Measurements from ENCODE around the gene BCAR1. TPM values are rescaled to one million over a fixed set of nuclear protein-coding genes. Genes with fewer than 3 reads are reported as not detected.
"Not testable (repeated sequence)": the region's sequence is repeated elsewhere in the genome, so short reads cannot be mapped to it uniquely, and the experiment has no call there.

The BCAR1 gene
- total and polyA plus RNA-seq, 4 donors: 25.1 to 98.0 (median 59.0) TPM

DNA sequence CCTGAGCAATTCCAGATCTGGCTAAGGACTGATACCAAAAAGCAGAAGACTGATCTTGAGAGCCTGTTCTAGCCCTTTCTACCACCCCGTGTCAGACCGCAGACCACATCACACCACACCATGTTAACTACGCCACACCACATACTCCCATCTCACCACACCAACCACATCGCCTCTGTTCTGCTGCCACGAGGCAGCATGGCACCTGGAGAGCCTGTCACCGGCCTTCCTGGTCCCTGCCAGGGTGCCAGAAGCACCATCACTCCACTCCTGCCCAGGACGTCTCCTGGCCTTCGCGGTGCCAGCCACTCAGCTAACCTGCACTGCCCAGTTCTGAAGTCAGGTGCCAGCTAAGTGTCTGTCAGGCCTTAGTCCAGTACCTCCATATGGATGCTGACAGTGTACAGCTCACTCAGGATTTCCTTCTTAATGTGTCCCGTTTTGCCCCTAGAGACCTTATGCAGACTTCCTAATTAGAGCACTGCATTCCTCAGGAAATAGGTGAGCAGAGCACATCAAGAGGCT is 37.2 kb upstream of the BCAR1 start:
- no peak overlapping the region for H3K4me3 ChIP-seq (ENCODE audit: low read depth, low read length)
- H3K36me3 ChIP-seq (ENCODE audit: control insufficient read depth, insufficient read depth, low read length): peaks cover 16% of the 10 kb centered on the region
- H3K9me3 ChIP-seq (ENCODE audit: control insufficient read depth, insufficient read depth, low read length): no peaks in the 10 kb centered on the region
- H3K27me3 ChIP-seq (ENCODE audit: control insufficient read depth, insufficient read depth, low read length): no peaks in the 10 kb centered on the region
- DNase-seq (ENCODE audit: low read depth in 4 of 6, low spot score in 6 of 6): no peak
- no peaks in the 10 kb centered on the region for H3K4me1 ChIP-seq (ENCODE audit: control insufficient read depth, insufficient read depth, low read length)
- whole genome bisulfite sequencing (ENCODE audit: insufficient coverage): 95% methylated on average over 9 of the region's 10 CpGs
- H3K27ac ChIP-seq (ENCODE audit: low read depth, low read length): no peak overlapping the region

DNA sequence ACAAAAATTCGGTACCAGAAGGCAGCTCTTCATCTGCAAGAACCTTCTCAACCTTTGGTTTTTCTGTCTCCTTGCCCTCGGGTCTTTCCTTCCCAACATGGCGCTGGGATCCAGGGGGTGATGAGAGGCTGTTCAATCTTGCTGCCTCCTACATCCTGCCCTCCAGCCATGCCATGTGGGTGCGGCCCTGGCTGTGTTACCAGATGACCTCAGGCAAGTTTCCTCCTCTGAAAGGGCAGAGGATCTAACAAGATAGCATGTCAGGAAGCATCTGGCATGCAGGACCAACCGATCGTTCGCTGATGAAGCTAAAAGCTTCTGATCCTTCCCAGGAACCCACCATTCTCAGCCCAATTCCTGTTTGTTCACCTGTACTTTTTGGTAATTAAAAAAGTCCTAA is 36.8 kb upstream of the BCAR1 start:
- no peak for DNase-seq (ENCODE audit: low read depth in 4 of 6, low spot score in 6 of 6)
- peaks cover 16% of the 10 kb centered on the region for H3K36me3 ChIP-seq (ENCODE audit: control insufficient read depth, insufficient read depth, low read length)
- no peaks in the 10 kb centered on the region for H3K27me3 ChIP-seq (ENCODE audit: control insufficient read depth, insufficient read depth, low read length)
- 97% methylated on average over 7 of the region's 7 CpGs for WGBS (ENCODE audit: insufficient coverage)
- no peaks in the 10 kb centered on the region for H3K9me3 ChIP-seq (ENCODE audit: control insufficient read depth, insufficient read depth, low read length)
- H3K4me3 ChIP-seq (ENCODE audit: low read depth, low read length): no peak overlapping the region
- no peak overlapping the region for H3K27ac ChIP-seq (ENCODE audit: low read depth, low read length)
- H3K4me1 ChIP-seq (ENCODE audit: control insufficient read depth, insufficient read depth, low read length): peaks cover 2% of the 10 kb centered on the region

DNA sequence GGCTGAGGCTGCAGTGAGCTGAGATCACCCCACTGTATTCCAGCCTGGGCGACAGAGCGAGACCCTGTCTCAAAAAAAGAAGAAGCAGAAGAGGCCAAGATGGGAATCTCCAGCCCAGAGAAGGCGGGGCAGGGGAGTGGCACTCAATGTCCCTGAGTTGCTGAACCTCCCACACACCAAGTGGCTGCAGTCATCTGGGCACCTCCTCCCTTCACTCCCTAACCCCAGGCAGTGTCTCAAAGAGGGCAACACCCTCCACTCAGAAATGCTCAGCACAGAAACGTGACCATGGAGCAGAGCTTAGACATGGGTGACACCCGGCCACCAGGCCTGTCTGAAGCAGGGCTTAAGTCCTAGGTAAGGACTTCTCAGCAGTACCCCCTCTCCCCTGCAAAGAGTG is 36.3 kb upstream of the BCAR1 start:
- H3K4me3 ChIP-seq (ENCODE audit: low read depth, low read length): no peak overlapping the region
- H3K4me1 ChIP-seq (ENCODE audit: control insufficient read depth, insufficient read depth, low read length): peaks cover 7% of the 10 kb centered on the region
- H3K36me3 ChIP-seq (ENCODE audit: control insufficient read depth, insufficient read depth, low read length): peaks cover 16% of the 10 kb centered on the region
- DNase-seq (ENCODE audit: low read depth in 4 of 6, low spot score in 6 of 6): no peak
- no peaks in the 10 kb centered on the region for H3K27me3 ChIP-seq (ENCODE audit: control insufficient read depth, insufficient read depth, low read length)
- H3K27ac ChIP-seq (ENCODE audit: low read depth, low read length): no peak overlapping the region
- H3K9me3 ChIP-seq (ENCODE audit: control insufficient read depth, insufficient read depth, low read length): no peaks in the 10 kb centered on the region
- WGBS (ENCODE audit: insufficient coverage): 92% methylated on average over 5 of the region's 5 CpGs

DNA sequence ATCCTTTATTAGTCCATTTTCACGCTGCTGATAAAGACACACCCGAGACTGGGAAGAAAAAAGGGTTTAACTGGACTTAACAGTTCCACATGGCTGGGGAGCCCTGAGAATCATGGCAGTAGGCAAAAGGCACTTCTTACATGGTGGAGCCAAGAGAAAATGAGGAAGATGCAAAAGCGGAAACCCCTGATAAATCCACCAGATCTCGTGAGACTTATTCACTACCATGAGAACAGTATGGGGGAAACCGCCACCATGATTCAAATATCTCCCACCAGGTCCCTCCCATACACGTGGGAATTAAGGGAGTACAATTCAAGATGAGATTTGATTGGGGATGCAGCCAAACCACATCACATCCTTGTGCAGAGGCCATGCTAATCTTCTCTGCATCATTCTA is 35.0 kb upstream of the BCAR1 start:
- H3K4me3 ChIP-seq (ENCODE audit: low read depth, low read length): no peak overlapping the region
- DNase-seq (ENCODE audit: low read depth in 4 of 6, low spot score in 6 of 6): no peak
- peaks cover 18% of the 10 kb centered on the region for H3K4me1 ChIP-seq (ENCODE audit: control insufficient read depth, insufficient read depth, low read length)
- H3K27me3 ChIP-seq (ENCODE audit: control insufficient read depth, insufficient read depth, low read length): no peaks in the 10 kb centered on the region
- H3K36me3 ChIP-seq (ENCODE audit: control insufficient read depth, insufficient read depth, low read length): peaks cover 16% of the 10 kb centered on the region
- no CpG with 5 or more reads among the region's 6 CpGs for WGBS (ENCODE audit: insufficient coverage)
- no peaks in the 10 kb centered on the region for H3K9me3 ChIP-seq (ENCODE audit: control insufficient read depth, insufficient read depth, low read length)
- H3K27ac ChIP-seq (ENCODE audit: low read depth, low read length): no peak overlapping the region

DNA sequence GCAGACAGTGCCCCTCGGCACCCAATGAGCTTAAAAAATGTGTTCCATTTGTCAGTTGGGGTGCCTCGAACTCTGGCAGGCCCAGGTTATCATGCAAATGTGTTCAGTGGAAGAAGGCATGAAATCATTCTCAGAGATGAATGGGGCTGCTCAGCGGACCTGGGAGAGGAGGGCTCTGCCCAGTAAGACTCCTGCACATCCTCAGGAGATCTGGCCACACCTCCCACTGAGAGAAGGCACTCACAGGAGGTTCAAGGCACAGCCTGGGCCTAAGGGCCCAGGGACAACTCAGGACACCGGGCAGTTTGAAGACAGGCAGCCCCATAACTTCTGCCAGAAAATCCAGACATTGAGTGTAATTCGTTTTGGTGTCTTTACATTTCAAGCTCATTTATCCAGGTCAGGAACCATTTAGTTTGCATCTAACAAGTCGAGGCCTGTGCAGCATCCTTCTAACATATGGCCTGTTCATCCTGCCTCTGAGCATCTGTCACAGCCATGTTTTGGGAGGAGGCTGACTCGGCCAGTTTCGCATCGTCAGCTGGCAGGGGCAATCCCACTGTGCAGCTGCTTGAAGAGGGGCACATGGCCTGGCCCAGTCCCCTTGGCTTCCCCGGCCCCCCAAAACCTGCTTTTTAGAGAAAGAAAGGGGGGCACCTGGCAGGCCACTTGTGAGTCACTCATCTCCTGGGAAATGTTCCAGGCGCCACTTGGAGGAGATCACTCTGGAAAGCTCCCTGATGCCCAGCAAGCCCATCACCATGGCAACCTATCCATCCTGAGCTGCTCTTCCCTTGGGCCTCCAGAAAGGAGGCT is 31.2 kb upstream of the BCAR1 start:
- no peak overlapping the region for H3K4me3 ChIP-seq (ENCODE audit: low read depth, low read length)
- peaks cover 3% of the 10 kb centered on the region for H3K36me3 ChIP-seq (ENCODE audit: control insufficient read depth, insufficient read depth, low read length)
- 41% methylated on average over 11 of the region's 11 CpGs for WGBS (ENCODE audit: insufficient coverage)
- H3K4me1 ChIP-seq (ENCODE audit: control insufficient read depth, insufficient read depth, low read length): peaks cover 21% of the 10 kb centered on the region
- no peaks in the 10 kb centered on the region for H3K27me3 ChIP-seq (ENCODE audit: control insufficient read depth, insufficient read depth, low read length)
- no peaks in the 10 kb centered on the region for H3K9me3 ChIP-seq (ENCODE audit: control insufficient read depth, insufficient read depth, low read length)
- no peak overlapping the region for H3K27ac ChIP-seq (ENCODE audit: low read depth, low read length)
- DNase-seq (ENCODE audit: low read depth in 4 of 6, low spot score in 6 of 6): peak in 2 of 6 donors; percentile 71 to 83

DNA sequence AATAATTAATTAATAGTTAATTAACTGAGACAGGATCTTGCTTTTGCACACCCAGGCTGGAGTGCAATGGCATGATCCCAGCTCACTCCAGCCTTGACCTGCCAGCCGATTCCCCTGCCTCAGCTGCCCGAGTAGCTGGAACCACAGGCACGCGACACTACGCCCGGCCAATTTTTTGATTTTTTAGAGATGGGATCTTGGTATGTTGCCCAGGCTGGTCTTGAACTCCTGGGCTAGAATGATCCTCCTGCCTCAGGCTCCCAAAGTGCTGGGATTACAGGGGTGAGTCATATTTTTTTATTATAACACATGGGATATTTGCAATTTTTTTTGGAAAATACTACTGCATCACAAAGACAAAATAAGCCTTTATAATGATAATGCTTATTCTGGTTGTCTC is 30.4 kb upstream of the BCAR1 start:
- Histone ChIP-seq H3K4me3 (ENCODE audit: low read depth, low read length) (no peak overlapping the region), H3K27ac (ENCODE audit: low read depth, low read length) (no peak overlapping the region), H3K9me3 (ENCODE audit: control insufficient read depth, insufficient read depth, low read length) (no peaks in the 10 kb centered on the region), H3K27me3 (ENCODE audit: control insufficient read depth, insufficient read depth, low read length) (no peaks in the 10 kb centered on the region), H3K36me3 (ENCODE audit: control insufficient read depth, insufficient read depth, low read length) (peaks cover 3% of the 10 kb centered on the region), H3K4me1 (ENCODE audit: control insufficient read depth, insufficient read depth, low read length) (peaks cover 21% of the 10 kb centered on the region)
- no peak for DNase-seq (ENCODE audit: low read depth in 4 of 6, low spot score in 6 of 6)
- 54% methylated on average over 5 of the region's 6 CpGs for WGBS (ENCODE audit: insufficient coverage)

DNA sequence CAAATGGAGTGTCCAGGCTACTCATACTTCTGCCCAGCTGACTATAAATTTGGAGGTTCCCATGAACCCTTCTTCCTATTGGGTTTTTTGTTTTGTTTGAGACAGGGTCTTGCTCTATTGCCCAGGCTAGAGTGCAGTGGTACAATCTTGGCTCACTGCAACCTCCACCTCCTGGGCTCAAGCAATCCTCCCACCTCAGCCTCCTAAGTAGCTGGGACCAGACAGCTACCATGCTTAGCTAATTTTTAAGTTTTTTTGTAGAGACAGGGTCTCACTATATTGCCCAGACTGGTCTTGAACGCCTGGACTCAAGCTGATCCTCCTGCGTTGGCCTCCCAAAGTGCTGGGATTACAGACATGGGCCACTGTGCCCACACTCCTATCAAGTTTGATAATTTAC is 29.6 kb upstream of the BCAR1 start:
- H3K27ac ChIP-seq (ENCODE audit: low read depth, low read length); H3K9me3 ChIP-seq (ENCODE audit: control insufficient read depth, insufficient read depth, low read length); DNase-seq (ENCODE audit: low read depth in 4 of 6, low spot score in 6 of 6); H3K27me3 ChIP-seq (ENCODE audit: control insufficient read depth, insufficient read depth, low read length); H3K36me3 ChIP-seq (ENCODE audit: control insufficient read depth, insufficient read depth, low read length); H3K4me3 ChIP-seq (ENCODE audit: low read depth, low read length): not testable (repeated sequence)
- peaks cover 21% of the 10 kb centered on the region for H3K4me1 ChIP-seq (ENCODE audit: control insufficient read depth, insufficient read depth, low read length)
- 80% methylated on average over 2 of the region's 2 CpGs for WGBS (ENCODE audit: insufficient coverage)

DNA sequence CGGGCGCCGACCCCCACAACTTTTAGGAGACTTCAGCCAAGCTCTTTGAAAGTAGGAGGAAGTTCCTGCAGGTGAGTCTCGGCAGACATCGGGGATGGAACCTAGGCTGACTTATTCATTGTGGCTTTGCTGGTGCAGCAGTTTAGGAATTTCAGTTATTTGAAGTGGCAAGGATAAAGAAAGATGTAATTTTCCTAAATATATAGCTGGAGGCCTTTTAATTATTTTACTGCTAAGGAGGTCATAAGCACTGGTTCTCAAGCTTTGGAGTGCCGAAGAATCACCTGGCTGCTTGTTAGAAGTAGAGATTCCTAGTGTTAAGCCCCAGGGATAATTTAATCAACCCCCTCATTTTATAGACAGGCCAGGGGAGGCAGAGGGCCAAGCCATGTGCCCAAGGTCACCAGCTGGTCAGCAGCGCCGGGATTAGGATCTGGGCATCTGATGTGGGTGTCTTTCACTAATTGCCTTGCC is 28.9 kb upstream of the BCAR1 start:
- no peak overlapping the region for H3K4me3 ChIP-seq (ENCODE audit: low read depth, low read length)
- 78% methylated on average over 7 of the region's 8 CpGs for WGBS (ENCODE audit: insufficient coverage)
- peaks cover 21% of the 10 kb centered on the region for H3K4me1 ChIP-seq (ENCODE audit: control insufficient read depth, insufficient read depth, low read length)
- H3K9me3 ChIP-seq (ENCODE audit: control insufficient read depth, insufficient read depth, low read length): no peaks in the 10 kb centered on the region
- H3K27ac ChIP-seq (ENCODE audit: low read depth, low read length): no peak overlapping the region
- no peak for DNase-seq (ENCODE audit: low read depth in 4 of 6, low spot score in 6 of 6)
- H3K27me3 ChIP-seq (ENCODE audit: control insufficient read depth, insufficient read depth, low read length): no peaks in the 10 kb centered on the region
- peaks cover 3% of the 10 kb centered on the region for H3K36me3 ChIP-seq (ENCODE audit: control insufficient read depth, insufficient read depth, low read length)

DNA sequence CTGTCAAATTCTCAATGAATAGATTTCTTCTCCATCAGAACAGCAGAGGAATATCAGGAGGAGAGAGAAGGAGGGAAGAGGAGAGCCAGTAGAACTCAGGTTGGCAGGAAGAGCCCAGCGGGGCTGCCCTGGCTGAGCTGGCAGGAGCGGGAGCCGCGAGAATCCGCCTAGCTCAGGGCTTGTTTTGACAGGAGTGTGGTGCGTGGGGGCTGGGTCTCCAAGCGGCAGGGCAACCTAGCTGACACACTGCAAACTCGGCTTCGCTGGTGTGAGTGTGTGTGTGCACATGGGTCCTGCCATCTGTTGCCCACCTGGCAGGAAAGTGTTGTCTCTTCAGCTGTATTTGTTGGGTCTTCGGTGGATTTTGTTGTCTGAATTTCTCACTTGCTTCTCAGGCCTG is 27.9 kb upstream of the BCAR1 start:
- H3K9me3 ChIP-seq (ENCODE audit: control insufficient read depth, insufficient read depth, low read length): no peaks in the 10 kb centered on the region
- H3K36me3 ChIP-seq (ENCODE audit: control insufficient read depth, insufficient read depth, low read length): no peaks in the 10 kb centered on the region
- WGBS (ENCODE audit: insufficient coverage): 18% methylated on average over 7 of the region's 10 CpGs
- peaks cover 21% of the 10 kb centered on the region for H3K4me1 ChIP-seq (ENCODE audit: control insufficient read depth, insufficient read depth, low read length)
- no peaks in the 10 kb centered on the region for H3K27me3 ChIP-seq (ENCODE audit: control insufficient read depth, insufficient read depth, low read length)
- DNase-seq (ENCODE audit: low read depth in 4 of 6, low spot score in 6 of 6): peak in 2 of 6 donors; percentile 38 to 51
- no peak overlapping the region for H3K27ac ChIP-seq (ENCODE audit: low read depth, low read length)
- H3K4me3 ChIP-seq (ENCODE audit: low read depth, low read length): no peak overlapping the region

Data from spinal cord (tissue), 10 donors.